ENCODE results near the gene E2F4.

The E2F4 gene

DNA sequence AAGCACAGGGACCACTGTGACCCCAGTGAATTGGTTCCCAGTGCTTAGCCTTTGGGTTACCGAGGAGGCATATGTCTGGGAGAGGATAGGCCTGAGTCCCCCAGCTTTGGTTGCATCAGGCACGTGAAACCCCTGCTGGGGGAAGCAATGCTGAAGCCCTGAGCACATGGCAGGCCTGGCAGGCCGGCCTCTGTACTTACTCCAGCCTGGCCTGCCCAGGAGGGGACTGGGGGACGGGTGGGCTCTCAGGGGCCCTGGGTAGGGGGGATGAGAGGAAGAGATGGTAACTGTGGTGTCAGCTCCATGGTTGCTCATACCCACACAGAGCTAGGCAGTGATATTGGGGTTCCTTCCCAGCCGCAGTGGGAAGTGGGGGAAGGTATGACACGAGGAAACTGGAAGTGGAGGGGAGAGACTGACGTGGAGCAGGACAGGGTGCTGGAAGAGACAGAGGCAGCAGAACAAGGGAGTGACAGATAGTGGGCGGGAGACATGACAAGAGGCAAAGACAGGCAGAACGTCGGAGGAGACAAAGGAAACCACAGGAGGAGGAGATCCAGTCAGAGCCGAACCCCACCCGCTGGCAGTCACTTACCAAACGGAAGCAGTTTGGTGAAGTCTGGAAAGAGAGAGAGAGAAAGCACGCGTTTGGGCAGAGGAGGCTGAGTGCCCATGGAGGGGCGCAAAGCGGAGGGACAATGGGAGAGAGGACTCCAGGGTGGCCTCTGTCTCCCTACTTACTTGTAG, 44.0 kb downstream of the E2F4 start:
- DNase-seq (ENCODE audit: low spot score): no peak

DNA sequence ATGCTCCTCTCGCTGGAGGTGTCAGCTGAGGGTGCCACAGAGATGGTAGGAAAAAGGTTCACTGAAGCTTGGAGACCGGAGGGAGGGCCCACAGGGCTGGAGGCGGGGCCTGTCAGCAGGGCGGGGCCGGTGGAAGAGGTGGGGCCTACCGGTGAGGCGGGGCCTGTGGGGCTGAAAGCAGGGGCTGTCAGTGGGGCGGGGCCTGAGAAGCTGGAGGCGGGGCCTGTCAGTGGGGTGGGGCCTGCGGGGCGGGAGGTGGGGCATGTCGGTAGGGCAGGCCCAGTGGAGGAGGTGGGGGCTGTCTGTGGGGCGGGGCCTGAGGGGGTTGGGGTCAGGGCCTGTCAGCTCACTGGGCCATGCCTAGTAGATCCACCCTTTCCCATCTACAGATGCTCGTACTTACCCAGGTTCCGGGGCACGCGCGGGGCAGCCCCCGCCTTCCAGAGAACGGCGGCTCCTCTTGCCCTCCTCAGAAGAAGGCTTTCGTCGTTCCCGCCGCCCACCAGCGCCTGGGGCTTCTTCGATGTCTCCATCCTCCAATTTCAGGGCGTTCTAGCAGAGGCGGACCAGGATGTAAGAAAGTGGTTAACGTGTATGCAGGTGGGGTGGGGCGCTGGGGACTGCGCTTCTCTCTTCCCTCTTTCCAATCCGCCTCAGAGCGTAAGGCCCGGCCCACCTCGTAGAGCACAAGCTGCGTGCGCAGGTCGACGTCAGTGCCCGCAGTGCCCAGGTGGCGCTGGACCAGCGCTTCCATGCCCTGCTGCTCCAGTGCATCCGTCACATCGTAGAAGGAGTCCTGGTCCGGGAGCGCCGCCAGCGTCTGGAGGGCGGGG, 44.8 kb downstream of the E2F4 start:
- peak; percentile 75 for DNase-seq (ENCODE audit: low spot score)

DNA sequence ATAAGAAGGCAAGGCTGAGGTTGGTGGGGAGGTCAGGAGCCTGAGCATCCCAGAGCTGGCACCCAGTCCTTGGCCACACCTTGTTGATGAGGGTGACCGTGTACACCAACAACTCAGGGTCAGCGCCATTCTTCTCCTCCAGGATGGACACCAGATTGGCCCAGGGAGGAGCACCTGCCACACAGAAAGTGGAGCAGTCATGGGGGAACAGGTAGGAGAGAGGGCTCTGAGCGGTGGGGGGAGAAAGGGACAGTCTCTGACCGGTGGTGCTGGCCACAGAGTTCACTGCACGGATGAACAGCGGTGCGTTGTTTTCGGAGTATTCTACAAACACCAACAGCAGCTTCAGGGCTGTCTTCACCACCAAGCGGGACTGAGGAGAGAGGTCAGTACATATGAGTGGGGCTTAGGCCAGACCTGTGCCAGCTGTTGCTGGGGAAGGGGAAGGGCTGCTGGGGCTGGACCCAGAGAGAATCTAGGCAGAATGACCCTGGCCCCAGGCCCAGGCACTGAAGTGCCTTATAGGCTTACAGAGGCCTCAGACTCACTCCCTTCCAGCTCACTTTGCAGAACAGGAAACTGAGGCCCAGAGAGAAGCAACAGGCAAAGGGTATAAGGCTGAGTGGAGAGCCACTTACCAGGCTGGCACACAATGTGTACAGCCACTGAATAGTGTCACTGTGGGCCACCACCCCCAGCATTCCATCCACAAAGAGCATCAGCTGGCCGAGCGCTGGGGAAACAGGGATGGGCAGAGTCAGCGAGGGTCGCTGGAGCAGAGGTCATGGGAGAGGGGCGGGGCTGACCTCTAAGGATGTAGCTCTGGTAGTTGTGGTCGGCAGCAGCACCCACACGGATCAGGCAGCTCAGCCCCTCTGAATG, 45.7 kb downstream of the E2F4 start:
- no peak for DNase-seq (ENCODE audit: low spot score)

DNA sequence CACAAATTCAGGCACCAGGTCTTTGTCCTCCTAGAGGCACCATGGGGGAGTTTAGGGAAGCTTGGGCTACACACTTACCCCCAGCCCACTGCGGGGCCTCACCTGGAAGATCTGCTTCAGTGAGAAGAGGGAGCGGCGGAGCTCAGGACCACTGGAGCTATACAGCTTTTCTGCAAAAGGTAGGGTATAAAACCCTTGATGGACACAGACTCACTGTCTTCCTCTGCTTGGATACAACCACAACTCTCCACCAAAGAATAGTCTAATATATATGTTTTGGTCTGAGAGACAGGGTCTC, 46.3 kb downstream of the E2F4 start:
- DNase-seq (ENCODE audit: low spot score): no peak

DNA sequence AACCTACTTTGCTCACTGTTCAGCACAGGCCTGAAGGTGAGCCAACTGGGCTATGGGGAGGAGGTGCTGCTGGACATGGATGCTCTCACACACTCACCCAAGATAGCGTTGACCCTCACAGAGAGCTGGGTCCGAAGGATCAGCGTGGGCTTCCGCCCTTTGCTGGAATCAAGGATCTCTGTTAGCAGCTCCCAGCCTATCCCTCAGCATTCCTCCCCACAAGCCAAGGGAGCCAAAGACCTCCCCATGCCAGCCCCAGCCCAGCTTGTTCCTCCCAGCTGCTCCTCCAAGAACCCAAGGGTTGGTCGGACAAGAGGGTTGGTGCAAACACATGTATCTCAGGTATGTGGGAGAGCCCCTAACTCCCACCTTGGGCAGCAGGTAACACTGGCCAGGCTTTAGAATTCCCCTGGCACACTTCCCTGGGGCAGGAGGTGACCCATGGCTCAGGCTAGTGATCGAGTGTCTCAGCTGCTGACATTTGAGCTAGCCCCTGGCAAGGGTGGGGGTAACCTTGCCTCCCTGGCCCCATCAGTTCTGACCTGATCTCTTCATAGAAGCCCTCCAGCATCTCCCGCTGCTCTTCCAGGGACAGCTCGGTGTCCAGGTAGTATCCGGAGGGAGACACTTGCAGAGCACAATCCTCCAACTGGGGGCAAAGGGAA, 47.0 kb downstream of the E2F4 start:
- DNase-seq (ENCODE audit: low spot score): no peak

DNA sequence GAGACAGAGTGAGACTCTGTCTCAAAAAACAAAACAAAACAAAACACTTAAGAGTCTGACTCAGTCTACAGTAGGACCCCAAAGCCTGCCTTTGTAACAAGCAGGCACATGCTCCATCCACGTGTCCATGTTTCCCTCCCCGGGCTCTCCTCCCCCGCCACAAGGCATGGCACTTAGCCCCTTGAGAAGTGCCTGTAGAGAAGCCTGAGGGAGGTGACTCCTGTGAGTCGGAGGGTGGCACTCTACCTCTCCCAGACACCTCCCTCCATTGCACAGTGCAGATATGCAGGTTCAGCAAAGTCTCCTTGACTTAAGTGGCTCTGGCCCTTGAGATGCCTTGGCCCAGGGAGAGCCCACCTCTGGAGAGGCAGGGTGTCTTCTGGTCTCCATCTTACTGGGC, 48.6 kb downstream of the E2F4 start:
- DNase-seq (ENCODE audit: low spot score): no peak

DNA sequence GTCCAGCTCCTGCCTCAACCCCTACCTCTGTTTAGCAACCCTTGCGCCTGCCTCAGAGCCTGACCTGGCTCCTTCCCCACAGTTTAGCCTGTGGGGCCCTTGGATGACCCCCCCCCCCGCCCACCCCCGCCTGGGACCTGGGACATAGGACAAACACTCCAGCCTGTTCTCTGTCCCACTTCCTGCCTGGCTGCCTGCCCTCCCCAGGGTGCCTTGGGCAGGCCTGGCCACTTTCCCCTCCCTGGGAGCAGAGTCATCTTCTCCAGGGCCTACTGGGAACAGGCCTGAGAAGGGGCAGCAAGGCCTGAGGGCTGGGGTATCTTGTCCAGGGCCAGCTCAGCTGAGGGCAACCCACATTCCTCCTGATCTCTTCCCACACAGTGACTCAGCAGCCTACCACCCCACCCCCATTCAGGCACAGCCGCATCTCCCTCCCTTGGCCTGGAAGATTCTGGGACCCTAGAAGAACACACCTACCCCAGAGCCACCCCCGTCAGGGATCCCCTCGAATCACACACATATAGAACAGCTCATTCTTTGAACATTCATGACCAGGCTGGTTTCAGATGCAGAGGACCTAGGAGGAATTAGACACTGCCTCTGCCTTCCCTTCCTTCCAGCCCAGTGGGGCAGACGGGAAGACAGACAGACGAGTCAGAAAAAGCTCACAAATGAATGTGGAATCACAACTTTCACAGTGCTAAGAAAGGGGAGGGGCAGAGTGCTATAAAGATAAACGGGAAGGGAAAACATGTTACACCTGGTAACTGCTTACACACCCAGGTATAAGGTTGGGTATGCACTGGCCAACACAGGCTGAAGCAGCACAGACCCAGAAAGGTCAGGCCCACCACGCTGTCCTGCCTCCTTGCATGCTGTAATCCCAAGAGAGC, 49.3 kb downstream of the E2F4 start:
- DNase-seq (ENCODE audit: low spot score): no peak

DNA sequence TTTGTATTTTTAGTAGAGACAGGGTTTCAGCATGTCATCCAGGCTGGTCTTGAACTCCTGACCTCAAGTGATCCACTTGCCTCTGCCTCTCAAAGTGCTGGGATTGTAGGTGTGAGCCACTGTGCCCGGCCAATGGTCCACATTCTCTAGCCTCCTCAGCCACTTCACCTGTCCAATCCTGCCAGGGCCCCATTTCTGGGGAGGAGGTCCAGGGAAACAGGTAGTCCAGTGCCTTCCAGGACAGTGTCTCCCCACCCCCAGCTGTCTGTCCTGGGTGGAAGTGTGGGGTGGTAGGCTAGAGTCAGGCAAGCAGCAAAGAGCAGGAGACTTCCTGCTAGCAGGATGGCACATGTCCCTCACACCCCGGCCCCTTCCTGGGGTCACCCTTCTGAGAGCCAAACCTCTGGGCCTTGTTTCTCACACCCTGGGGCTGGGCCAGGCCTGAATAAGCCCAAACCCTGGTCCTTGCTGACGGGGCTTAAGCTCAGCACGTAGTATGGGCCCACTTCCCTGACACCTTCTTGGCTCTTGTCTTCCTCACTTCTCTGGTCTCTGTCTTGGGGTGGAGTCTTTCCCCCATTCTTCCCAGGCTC, 50.3 kb downstream of the E2F4 start:
- DNase-seq (ENCODE audit: low spot score): no peak

DNA sequence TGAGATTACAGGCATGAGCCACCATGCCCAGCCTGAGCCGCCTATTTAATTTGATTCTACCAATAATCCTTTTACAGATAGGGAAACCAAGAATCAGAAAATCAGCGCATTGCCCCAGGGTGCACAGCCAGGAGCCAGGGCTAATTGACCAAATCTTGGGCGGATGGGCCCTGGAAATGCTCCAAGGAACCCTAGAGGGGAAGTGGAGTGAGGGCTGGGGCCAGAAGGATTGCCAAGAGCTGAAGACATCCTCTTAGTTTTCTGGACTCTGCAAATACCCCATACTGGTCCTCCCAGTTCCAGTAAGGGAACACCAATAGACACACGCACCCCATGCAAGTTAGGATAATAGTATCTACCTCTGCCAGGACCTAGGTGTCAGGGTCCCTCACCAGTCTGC, 51.5 kb downstream of the E2F4 start:
- no peak for DNase-seq (ENCODE audit: low spot score)

DNA sequence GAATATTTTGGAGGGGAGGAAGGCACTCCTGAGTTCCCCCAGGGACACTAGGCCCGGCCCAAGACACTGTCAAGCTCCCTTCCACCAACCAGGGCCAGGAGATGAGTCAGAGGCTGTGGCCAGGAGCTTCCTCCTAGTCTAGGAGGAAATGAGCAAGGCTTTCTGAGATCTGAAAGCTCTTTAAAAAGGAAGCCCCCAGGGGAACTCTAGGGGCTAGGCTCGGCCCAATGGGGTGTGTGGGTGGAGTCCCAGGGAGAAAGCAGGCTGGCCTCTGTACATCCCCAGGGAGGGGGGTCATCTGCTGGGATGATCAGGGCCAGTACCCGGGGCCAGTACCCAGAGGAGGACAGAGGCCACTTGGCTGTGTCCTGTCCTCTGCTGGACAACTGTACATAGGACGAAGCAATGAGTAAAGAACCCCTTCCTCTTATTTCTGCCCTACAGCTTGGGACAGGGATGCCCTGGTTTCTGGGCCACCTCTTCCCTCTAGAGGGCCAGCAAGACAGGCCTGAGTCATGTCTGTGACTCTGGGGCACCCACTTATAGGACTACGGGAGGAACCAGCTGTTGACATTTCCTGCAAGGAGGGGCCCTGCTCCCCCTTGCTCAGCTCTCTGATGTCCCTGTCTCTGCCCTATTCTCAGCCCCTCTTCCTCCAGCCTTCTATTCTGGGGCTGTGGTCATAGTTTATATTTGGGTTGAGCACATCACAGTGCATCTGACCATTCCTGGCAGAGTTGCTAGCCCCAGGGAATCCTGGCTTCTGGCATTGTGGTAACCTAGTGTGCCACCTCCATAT, 52.6 kb downstream of the E2F4 start:
- peak; percentile 85 for DNase-seq (ENCODE audit: low spot score)

DNA sequence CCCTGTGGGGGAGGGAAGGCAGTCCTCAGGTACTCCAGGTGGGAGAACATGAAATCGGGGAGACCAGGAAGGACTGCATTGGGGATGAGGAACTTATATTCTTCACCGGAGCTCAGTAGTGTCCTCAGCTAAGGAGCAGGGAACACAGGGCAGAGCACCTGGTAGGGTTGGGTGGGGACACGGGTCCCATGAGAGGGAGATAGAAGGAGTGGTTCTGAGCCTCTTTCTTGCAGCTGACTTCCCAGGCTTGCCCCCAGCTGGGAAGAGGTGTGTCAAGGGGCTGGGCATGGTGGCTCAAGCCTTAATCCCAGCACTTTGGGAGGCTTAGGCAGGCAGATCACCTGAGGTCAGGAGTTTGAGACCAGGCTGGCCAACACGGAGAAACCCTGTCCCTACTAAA, 53.2 kb downstream of the E2F4 start:
- no peak for DNase-seq (ENCODE audit: low spot score)

DNA sequence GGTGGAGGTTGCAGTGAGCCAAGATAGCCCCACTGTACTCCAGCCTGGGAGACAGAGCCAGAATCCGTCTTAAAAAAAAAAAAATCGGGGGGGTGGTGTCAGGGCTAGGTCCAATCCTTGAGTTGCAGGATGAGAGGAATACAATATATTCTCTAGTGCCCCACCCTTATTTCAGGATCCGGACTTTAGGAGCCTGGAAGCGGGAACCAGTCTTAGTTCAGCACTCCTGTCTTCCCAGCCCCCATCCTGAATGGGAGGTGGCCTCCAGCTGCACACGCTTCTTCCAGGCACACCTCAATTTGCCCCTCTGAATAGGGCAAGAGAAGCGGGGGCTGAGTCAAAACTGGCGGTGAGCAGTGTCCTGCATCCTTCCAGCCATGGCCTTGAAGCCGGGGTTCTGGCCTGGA, 53.7 kb downstream of the E2F4 start:
- DNase-seq (ENCODE audit: low spot score): no peak

DNA sequence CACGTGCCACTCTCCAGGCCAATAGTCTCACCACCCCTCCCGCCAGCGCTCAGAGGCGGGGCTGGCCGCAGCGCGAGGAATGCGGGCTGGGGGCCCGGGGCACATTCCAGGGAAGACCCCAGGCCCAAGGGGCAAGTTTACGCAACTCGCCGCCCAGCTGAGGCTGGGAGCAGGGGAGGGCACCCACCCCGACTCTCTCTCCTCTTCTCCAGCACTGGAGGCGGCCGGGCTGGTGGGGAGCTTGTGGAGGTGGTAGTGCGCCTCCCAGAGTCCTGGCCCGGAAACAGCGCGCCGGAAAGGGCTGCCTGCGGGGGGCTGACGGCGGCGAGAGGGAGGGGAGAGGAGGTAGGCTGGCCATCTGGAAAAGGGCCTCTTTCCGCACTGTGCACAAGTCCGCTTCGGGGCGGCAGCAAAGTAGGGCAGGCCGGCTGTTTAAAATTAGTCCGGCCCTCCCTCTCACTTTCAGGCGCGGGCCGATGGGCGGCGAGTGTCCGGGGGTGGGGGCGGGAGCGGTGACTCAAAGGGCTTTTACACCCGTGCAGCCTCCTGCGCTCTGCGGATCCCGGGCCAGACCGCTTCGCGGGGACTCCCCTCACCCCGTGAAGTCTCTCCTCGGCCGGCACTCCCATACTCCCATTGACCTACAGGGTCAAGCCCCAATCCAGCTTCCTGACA, 54.3 kb downstream of the E2F4 start:
- peak; percentile 53 for DNase-seq (ENCODE audit: low spot score)

DNA sequence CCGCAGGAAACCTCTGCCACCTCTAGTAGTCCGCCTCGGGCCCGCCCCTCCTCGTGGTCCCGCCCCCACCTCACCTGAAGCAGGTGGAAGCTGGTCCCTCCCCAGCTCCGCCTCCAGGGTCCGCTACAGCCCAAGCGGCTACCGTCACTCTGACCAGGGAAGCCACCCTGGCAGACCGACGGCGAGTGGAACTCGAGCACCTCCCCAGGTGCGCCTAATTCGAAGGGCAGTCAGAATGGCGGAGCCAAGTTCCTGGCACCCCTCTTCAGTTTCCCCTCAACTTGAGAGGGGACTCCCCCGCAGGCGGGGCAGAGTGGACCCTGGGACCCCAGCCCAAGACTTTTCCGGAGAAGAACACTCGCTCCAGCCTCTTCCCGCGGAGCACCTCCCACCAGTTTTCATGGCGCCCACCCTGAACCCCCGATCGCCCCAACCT, 54.8 kb downstream of the E2F4 start:
- DNase-seq (ENCODE audit: low spot score): peak; percentile 51

DNA sequence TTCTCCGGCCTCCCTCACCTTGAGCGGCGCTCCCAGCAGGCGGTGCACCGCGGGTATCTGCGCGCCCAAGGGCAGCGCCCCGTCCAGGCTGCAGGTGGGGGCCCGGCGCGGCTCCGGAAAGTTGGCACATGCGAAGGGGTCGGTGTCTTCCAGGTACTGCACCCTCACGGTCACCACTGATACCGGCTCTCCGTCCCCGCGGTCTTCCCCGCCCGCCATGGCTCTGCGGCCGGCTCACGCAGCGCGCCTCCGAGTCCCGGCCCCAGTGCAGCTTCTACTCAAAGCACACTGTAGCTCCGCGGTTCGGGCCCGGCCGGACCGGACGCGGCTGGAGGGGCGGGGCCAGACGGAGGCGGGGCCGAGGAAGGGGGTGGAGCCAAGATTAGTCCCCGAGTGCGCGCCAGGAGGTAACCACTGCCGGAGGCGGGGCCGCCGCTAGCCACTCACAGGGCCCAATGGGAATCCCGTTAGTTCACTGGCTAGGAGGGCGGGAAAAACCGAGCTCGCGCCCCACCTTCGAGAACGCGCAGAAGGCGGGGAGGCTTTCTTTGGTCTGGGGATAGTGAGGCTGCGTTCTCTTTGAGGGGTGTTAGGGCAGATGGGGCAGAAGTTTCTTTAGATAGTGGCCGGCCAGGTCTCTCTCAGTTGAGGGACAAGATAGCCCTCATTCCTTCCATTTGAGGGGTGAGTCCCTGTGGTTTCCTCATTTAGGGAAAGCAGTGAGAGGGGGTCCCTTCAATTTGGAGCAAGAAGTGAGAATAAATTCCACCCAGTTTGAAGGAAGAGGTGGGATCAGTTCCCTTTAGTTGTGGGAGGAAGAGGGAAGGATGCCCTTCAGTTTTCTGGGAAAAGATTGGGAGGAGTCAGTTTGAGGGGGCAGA, 55.5 kb downstream of the E2F4 start, which contains the start of gene FHOD1:
FHOD1 (minus strand) TSS at position 290 of the 881 bp plus-strand sequence; CDS start at position 219, 71 bp downstream.
- peak; percentile 96 for DNase-seq (ENCODE audit: low spot score)

DNA sequence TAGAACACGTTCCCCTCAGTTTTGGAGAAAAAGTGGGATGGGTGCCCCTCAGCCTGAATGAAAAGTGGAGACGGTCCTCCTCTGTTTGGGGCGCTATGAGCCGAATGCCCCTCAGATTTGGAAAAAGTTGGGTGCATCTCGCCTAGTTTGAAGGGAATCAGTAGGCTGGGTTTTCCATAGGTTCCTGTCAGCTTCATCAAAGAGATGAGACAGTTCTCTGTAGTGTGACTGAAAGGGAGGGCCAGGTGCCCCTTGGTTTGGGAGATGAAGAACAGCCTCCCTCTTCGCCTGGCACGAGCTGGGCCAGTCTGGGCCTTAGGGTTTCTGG, 56.1 kb downstream of the E2F4 start:
- DNase-seq (ENCODE audit: low spot score): no peak

Data from germinal center (tissue), 1 donor.